ENCODE measurements around the gene MSTN. TPM values are rescaled to one million over a fixed set of nuclear protein-coding genes. Genes with fewer than 3 reads are reported as not detected.

Gene MSTN
- total and polyA plus RNA-seq, 2 of the 4 experiments (the other 2 are of a cell fraction), result under 0.01 TPM; not detected in 1

DNA sequence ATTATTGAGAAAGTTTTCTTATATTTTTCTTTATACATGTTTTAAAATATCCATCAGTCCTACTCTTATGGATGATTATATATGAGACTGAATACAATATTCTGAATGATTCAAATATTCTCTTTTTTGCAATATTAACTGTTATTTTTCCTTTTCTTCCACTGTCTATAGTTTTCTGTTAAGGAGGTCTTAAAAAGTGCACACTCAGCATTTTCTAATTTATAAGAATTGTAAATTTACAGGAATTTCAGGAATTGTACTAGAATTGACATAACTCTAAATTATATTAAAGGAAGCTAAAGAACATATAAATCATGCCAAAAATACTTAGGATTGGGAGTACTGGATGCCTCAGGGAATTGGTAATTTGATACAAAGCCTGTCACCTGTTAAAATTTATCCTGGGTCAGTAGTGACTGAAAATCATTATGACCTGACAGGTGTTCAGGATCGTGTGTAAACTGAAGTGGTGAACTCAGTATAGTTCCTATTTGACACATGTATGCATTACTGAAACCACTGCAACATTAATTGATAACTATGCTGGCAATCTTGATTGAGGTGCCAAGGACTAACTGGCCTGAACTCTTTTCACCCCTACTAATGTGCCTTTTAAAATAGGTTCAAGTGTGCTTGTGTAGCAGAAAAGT, 30.4 kb downstream of the MSTN start:
- Histone ChIP-seq H2BK20ac (ENCODE audit: low read depth, low read length) (no peak overlapping the region), H2BK120ac (ENCODE audit: low read depth, low read length) (no peak overlapping the region), H3K27ac (ENCODE audit: insufficient read depth, low read length) (no peak overlapping the region), H4K91ac (ENCODE audit: insufficient read depth, low read depth, low read length) (no peak overlapping the region), H4K20me1 (ENCODE audit: insufficient read depth, low read length) (no peaks in the 10 kb centered on the region), H3K79me1 (ENCODE audit: low read depth in 1 of 2, low read length in 2 of 2) (no peaks in the 10 kb centered on the region), H3K27me3 (ENCODE audit: control insufficient read depth, insufficient read depth, low read length) (peaks cover 2% of the 10 kb centered on the region), H3K4me2 (ENCODE audit: low read depth, low read length) (no peak overlapping the region), H3K56ac (ENCODE audit: extremely low read depth, insufficient read depth, low read length) (no peak overlapping the region), H3K14ac (replicated peaks; ENCODE audit: low read depth, low read length) (no peak overlapping the region), H4K8ac (ENCODE audit: low read depth in 2 of 2, low read length in 2 of 2) (no peak overlapping the region), H3K23ac (ENCODE audit: low read depth, low read length) (no peak overlapping the region), H2BK15ac (ENCODE audit: low read depth, low read length) (no peak overlapping the region), H2AK5ac (ENCODE audit: low read depth, low read length) (no peak overlapping the region), H3K36me3 (ENCODE audit: control insufficient read depth, insufficient read depth, low read length) (no peaks in the 10 kb centered on the region), H3K9me1 (ENCODE audit: insufficient read depth, low read length) (no peaks in the 10 kb centered on the region), H2AK9ac (replicated peaks; ENCODE audit: low read depth, low read length, poor library complexity) (no peak overlapping the region), H4K5ac (ENCODE audit: low read depth, low read length) (no peak overlapping the region), H2BK5ac (ENCODE audit: low read depth, low read length, poor library complexity, severe bottlenecking) (no peak overlapping the region), H3K4me1 (ENCODE audit: control insufficient read depth, insufficient read depth, low read length) (no peaks in the 10 kb centered on the region; the same call in 1 of the 2 replicates), H3K9ac (ENCODE audit: low read depth, low read length) (no peak overlapping the region), H2AFZ (replicated peaks; ENCODE audit: low read length, poor library complexity) (no peak overlapping the region), H3K9me3 (ENCODE audit: control insufficient read depth, insufficient read depth, low read length) (no peaks in the 10 kb centered on the region), H3K18ac (ENCODE audit: low read depth, low read length) (no peak overlapping the region), H3K4ac (ENCODE audit: low read depth, low read length) (no peak overlapping the region), H3K4me3 (ENCODE audit: insufficient read depth, low read depth, low read length) (no peak overlapping the region)
- in situ Hi-C loops (cut with MboI; ENCODE audit: low sequenced_read_pairs) (no loop called here), dilution Hi-C loops (cut with HindIII; ENCODE audit: low sequenced_read_pairs, unreplicated experiment) (no loop called here), intact Hi-C loops (cut with micrococcal nuclease) (loop anchor here (10.0 kb wide), 1 partner anchor 117 kb away; no protein-coding TSS in a partner anchor)
- TF ChIP-seq, protein P1, sequence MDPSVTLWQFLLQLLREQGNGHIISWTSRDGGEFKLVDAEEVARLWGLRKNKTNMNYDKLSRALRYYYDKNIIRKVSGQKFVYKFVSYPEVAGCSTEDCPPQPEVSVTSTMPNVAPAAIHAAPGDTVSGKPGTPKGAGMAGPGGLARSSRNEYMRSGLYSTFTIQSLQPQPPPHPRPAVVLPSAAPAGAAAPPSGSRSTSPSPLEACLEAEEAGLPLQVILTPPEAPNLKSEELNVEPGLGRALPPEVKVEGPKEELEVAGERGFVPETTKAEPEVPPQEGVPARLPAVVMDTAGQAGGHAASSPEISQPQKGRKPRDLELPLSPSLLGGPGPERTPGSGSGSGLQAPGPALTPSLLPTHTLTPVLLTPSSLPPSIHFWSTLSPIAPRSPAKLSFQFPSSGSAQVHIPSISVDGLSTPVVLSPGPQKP (IDR thresholded peaks at IDR 0.05; ENCODE audit: borderline replicate concordance, low read depth, low read length), result no peak
- TF ChIP-seq MAFK (IDR thresholded peaks at IDR 0.05; ENCODE audit: low read depth, low read length), result peak; percentile 100
- ChIA-PET CTCF (no interaction called here), POLR2A (ENCODE audit: unreplicated experiment) (no interaction called here)
- WGBS, 2 experiments (ENCODE audit: extremely low coverage in 2 of 2, insufficient read length in 1 of 2), result no CpG with 5 or more reads among the region's 1 CpG
- ATAC-seq (ENCODE audit: low read depth) (no peak), DNase-seq (no peak)
- no TSS peak for BruUV-seq (replicated peaks)
